GM12892 (cell line): ENCODE data around the gene GNAQ.

ENCODE experiments used
- POLR2A ChIP-seq: IDR thresholded peaks from 2 replicates; pipeline ENCODE4 v1.6.1; 2011; ENCODE audit warnings: low read depth, low read length, control low read depth
- POLR2AphosphoS5 ChIP-seq: IDR thresholded peaks from 2 replicates; pipeline ENCODE4 v1.6.1; 2011; ENCODE audit warnings: low read depth, low read length, control low read depth
- TAF1 ChIP-seq: IDR thresholded peaks from 2 replicates; pipeline ENCODE4 v1.6.1; 2011; ENCODE audit warnings: low read depth, mild to moderate bottlenecking, control low read depth, low read length, borderline replicate concordance

- TF ChIP-seq POLR2AphosphoS5, result no peak
- no peak for TF ChIP-seq POLR2A
- TF ChIP-seq TAF1, result no peak
Measured at GRCh38 chr9:77750284-77750683, 281.3 kb downstream of the GNAQ start.
